Measurements from ENCODE around the gene C1orf105.
"Not testable (repeated sequence)": the region's sequence is repeated elsewhere in the genome, so short reads cannot be mapped to it uniquely, and the experiment has no call there.

The C1orf105 gene

GRCh38 chr1:172485626-172486025, 65.1 kb downstream of the C1orf105 start:
- H3K4me1 Mint-ChIP-seq, result no peaks in the 10 kb centered on the region
- ATAC-seq (ENCODE audit: low read depth) (no peak), DNase-seq (ENCODE audit: low spot score in 2 of 2) (no peak)
- no peak overlapping the region for H3K27ac Mint-ChIP-seq
- peaks cover 1% of the 10 kb centered on the region for H3K9me3 Mint-ChIP-seq
- no peak overlapping the region for H3K4me3 Mint-ChIP-seq
- peaks cover 9% of the 10 kb centered on the region for H3K27me3 Mint-ChIP-seq
- no peaks in the 10 kb centered on the region for H3K36me3 Mint-ChIP-seq

- ATAC-seq (ENCODE audit: low read depth), result no peak
Observed at GRCh38 chr1:172486805-172487454, 66.4 kb downstream of the C1orf105 start.

GRCh38 chr1:172487550-172487949, 67.1 kb downstream of the C1orf105 start:
- H3K27me3 Mint-ChIP-seq, result peaks cover 16% of the 10 kb centered on the region
- ATAC-seq (ENCODE audit: low read depth) (no peak), DNase-seq (ENCODE audit: low spot score in 2 of 2) (no peak)
- no peaks in the 10 kb centered on the region for H3K36me3 Mint-ChIP-seq
- no peak overlapping the region for H3K4me3 Mint-ChIP-seq
- H3K27ac Mint-ChIP-seq, result no peak overlapping the region
- no peaks in the 10 kb centered on the region for H3K4me1 Mint-ChIP-seq
- H3K9me3 Mint-ChIP-seq, result peaks cover 1% of the 10 kb centered on the region

More at GRCh38 chr1:172486805-172487454, 66.4 kb downstream of the C1orf105 start:
- H3K36me3 Mint-ChIP-seq, result no peaks in the 10 kb centered on the region
- H3K27me3 Mint-ChIP-seq, result peaks cover 14% of the 10 kb centered on the region
- no peaks in the 10 kb centered on the region for H3K4me1 Mint-ChIP-seq
- peaks cover 1% of the 10 kb centered on the region for H3K9me3 Mint-ChIP-seq
- H3K4me3 Mint-ChIP-seq, result no peak overlapping the region
- no peak for DNase-seq (ENCODE audit: low spot score in 2 of 2)
- H3K27ac Mint-ChIP-seq, result no peak overlapping the region

- H3K4me3 Mint-ChIP-seq, result no peak overlapping the region
- no peak overlapping the region for H3K27ac Mint-ChIP-seq
- DNase-seq (ENCODE audit: low spot score in 2 of 2) (no peak), ATAC-seq (ENCODE audit: low read depth) (no peak)
- no peaks in the 10 kb centered on the region for H3K36me3 Mint-ChIP-seq
- H3K9me3 Mint-ChIP-seq, result peaks cover 1% of the 10 kb centered on the region
- peaks cover 16% of the 10 kb centered on the region for H3K27me3 Mint-ChIP-seq
- no peaks in the 10 kb centered on the region for H3K4me1 Mint-ChIP-seq
Observed at GRCh38 chr1:172488393-172488792, 67.9 kb downstream of the C1orf105 start.

- Mint-ChIP-seq H3K27ac (no peak overlapping the region), H3K4me1 (no peaks in the 10 kb centered on the region), H3K9me3 (peaks cover 1% of the 10 kb centered on the region), H3K36me3 (no peaks in the 10 kb centered on the region), H3K27me3 (peaks cover 16% of the 10 kb centered on the region), H3K4me3 (no peak overlapping the region)
- no peak for ATAC-seq (ENCODE audit: low read depth)
- no peak for DNase-seq (ENCODE audit: low spot score in 2 of 2)
Observed at GRCh38 chr1:172489847-172490246, 69.4 kb downstream of the C1orf105 start.

GRCh38 chr1:172492421-172492820, 71.9 kb downstream of the C1orf105 start:
- no peak for ATAC-seq (ENCODE audit: low read depth)
- H3K27ac Mint-ChIP-seq, result no peak overlapping the region

GRCh38 chr1:172494166-172494565, 73.7 kb downstream of the C1orf105 start:
- H3K9me3 Mint-ChIP-seq, result no peaks in the 10 kb centered on the region
- no peak for ATAC-seq (ENCODE audit: low read depth)
- no peaks in the 10 kb centered on the region for H3K4me1 Mint-ChIP-seq

More at GRCh38 chr1:172492421-172492820, 71.9 kb downstream of the C1orf105 start:
- Mint-ChIP-seq H3K9me3 (no peaks in the 10 kb centered on the region), H3K4me3 (no peak overlapping the region), H3K4me1 (no peaks in the 10 kb centered on the region), H3K27me3 (peaks cover 11% of the 10 kb centered on the region), H3K36me3 (no peaks in the 10 kb centered on the region)
- no peak for DNase-seq (ENCODE audit: low spot score in 2 of 2)

GRCh38 chr1:172496127-172496526, 75.6 kb downstream of the C1orf105 start:
- not testable (repeated sequence) for H3K4me3 Mint-ChIP-seq; H3K36me3 Mint-ChIP-seq; H3K4me1 Mint-ChIP-seq; H3K27me3 Mint-ChIP-seq; DNase-seq (ENCODE audit: low spot score in 2 of 2); H3K27ac Mint-ChIP-seq; ATAC-seq (ENCODE audit: low read depth); H3K9me3 Mint-ChIP-seq

More at GRCh38 chr1:172494166-172494565, 73.7 kb downstream of the C1orf105 start:
- H3K27me3 Mint-ChIP-seq, result peaks cover 8% of the 10 kb centered on the region
- no peak overlapping the region for H3K4me3 Mint-ChIP-seq
- no peaks in the 10 kb centered on the region for H3K36me3 Mint-ChIP-seq
- no peak for DNase-seq (ENCODE audit: low spot score in 2 of 2)
- no peak overlapping the region for H3K27ac Mint-ChIP-seq

GRCh38 chr1:172496678-172497077, 76.2 kb downstream of the C1orf105 start:
- ATAC-seq (ENCODE audit: low read depth), result no peak
- H3K4me1 Mint-ChIP-seq, result no peaks in the 10 kb centered on the region
- H3K9me3 Mint-ChIP-seq, result no peaks in the 10 kb centered on the region
- no peak overlapping the region for H3K4me3 Mint-ChIP-seq
- H3K27me3 Mint-ChIP-seq, result peaks cover 2% of the 10 kb centered on the region
- no peaks in the 10 kb centered on the region for H3K36me3 Mint-ChIP-seq
- DNase-seq (ENCODE audit: low spot score in 2 of 2), result no peak
- H3K27ac Mint-ChIP-seq, result no peak overlapping the region

GRCh38 chr1:172497230-172497629, 76.7 kb downstream of the C1orf105 start:
- no peak overlapping the region for H3K27ac Mint-ChIP-seq
- H3K4me1 Mint-ChIP-seq, result no peaks in the 10 kb centered on the region
- H3K36me3 Mint-ChIP-seq, result no peaks in the 10 kb centered on the region
- no peak for ATAC-seq (ENCODE audit: low read depth)
- DNase-seq (ENCODE audit: low spot score in 2 of 2), result no peak
- no peaks in the 10 kb centered on the region for H3K9me3 Mint-ChIP-seq
- peaks cover 3% of the 10 kb centered on the region for H3K27me3 Mint-ChIP-seq
- no peak overlapping the region for H3K4me3 Mint-ChIP-seq

GRCh38 chr1:172498857-172499256, 78.4 kb downstream of the C1orf105 start:
- no peaks in the 10 kb centered on the region for H3K4me1 Mint-ChIP-seq
- ATAC-seq (ENCODE audit: low read depth) (no peak), DNase-seq (ENCODE audit: low spot score in 2 of 2) (no peak)
- no peaks in the 10 kb centered on the region for H3K36me3 Mint-ChIP-seq
- no peak overlapping the region for H3K27ac Mint-ChIP-seq
- H3K9me3 Mint-ChIP-seq, result no peaks in the 10 kb centered on the region
- H3K27me3 Mint-ChIP-seq, result peaks cover 4% of the 10 kb centered on the region
- no peak overlapping the region for H3K4me3 Mint-ChIP-seq

GRCh38 chr1:172499636-172500141, 79.2 kb downstream of the C1orf105 start:
- Mint-ChIP-seq H3K4me3 (no peak overlapping the region), H3K4me1 (no peaks in the 10 kb centered on the region), H3K36me3 (no peaks in the 10 kb centered on the region), H3K9me3 (no peaks in the 10 kb centered on the region), H3K27me3 (peaks cover 9% of the 10 kb centered on the region), H3K27ac (no peak overlapping the region)
- ATAC-seq (ENCODE audit: low read depth) (no peak), DNase-seq (ENCODE audit: low spot score in 2 of 2) (no peak)

GRCh38 chr1:172500207-172500606, 79.7 kb downstream of the C1orf105 start:
- Mint-ChIP-seq H3K36me3 (no peaks in the 10 kb centered on the region), H3K27ac (no peak overlapping the region), H3K4me3 (no peak overlapping the region), H3K9me3 (no peaks in the 10 kb centered on the region), H3K27me3 (peaks cover 10% of the 10 kb centered on the region), H3K4me1 (no peaks in the 10 kb centered on the region)
- DNase-seq (ENCODE audit: low spot score in 2 of 2), result no peak
- ATAC-seq (ENCODE audit: low read depth), result no peak

- peaks cover 14% of the 10 kb centered on the region for H3K27me3 Mint-ChIP-seq
- no peak overlapping the region for H3K27ac Mint-ChIP-seq
- H3K9me3 Mint-ChIP-seq, result no peaks in the 10 kb centered on the region
- no peak overlapping the region for H3K4me3 Mint-ChIP-seq
- DNase-seq (ENCODE audit: low spot score in 2 of 2) (no peak), ATAC-seq (ENCODE audit: low read depth) (no peak)
- H3K36me3 Mint-ChIP-seq, result peaks cover 2% of the 10 kb centered on the region
- H3K4me1 Mint-ChIP-seq, result no peaks in the 10 kb centered on the region
Observed at GRCh38 chr1:172507741-172508140, 87.3 kb downstream of the C1orf105 start.

GRCh38 chr1:172510479-172510878, 90.0 kb downstream of the C1orf105 start:
- Mint-ChIP-seq H3K36me3 (peaks cover 2% of the 10 kb centered on the region), H3K4me3 (no peak overlapping the region), H3K9me3 (no peaks in the 10 kb centered on the region), H3K4me1 (no peaks in the 10 kb centered on the region), H3K27ac (no peak overlapping the region), H3K27me3 (peaks cover 6% of the 10 kb centered on the region)
- DNase-seq (ENCODE audit: low spot score in 2 of 2) (no peak), ATAC-seq (ENCODE audit: low read depth) (no peak)
